HG03442 (cell line): ENCODE data around the gene LTB4R.
A peak's percentile ranks its signal among the peaks of the same experiment; 100 is the strongest.

Source experiments
- ATAC-seq: cut with Tn5 transposase; IDR thresholded peaks from one replicate; pipeline ENCODE4 v1.9.1; 2021; ENCODE audit warnings: mild to moderate bottlenecking, moderate library complexity; ENCODE audit not compliant: unreplicated experiment

LTB4R gene

GRCh38 chr14:24277606-24278321 is 33.5 kb upstream of the LTB4R start:
- no peak for ATAC-seq

- no peak for ATAC-seq
Measured at GRCh38 chr14:24278424-24278823, 32.9 kb upstream of the LTB4R start.

- ATAC-seq, result peak; percentile 77
Measured at GRCh38 chr14:24279301-24280186, 31.8 kb upstream of the LTB4R start.

GRCh38 chr14:24280797-24281460 is 30.4 kb upstream of the LTB4R start:
- no peak for ATAC-seq

GRCh38 chr14:24281636-24282035 is 29.7 kb upstream of the LTB4R start:
- no peak for ATAC-seq

GRCh38 chr14:24282736-24283135 is 28.6 kb upstream of the LTB4R start:
- ATAC-seq, result no peak

GRCh38 chr14:24283796-24284460 is 27.4 kb upstream of the LTB4R start:
- no peak for ATAC-seq

- ATAC-seq, result no peak
Measured at GRCh38 chr14:24284501-24285035, 26.7 kb upstream of the LTB4R start.

- ATAC-seq, result no peak
Measured at GRCh38 chr14:24285351-24285750, 26.0 kb upstream of the LTB4R start.

GRCh38 chr14:24286996-24287395 is 24.3 kb upstream of the LTB4R start:
- no peak for ATAC-seq

- peak; percentile 92 for ATAC-seq
Measured at GRCh38 chr14:24289649-24290280, 21.5 kb upstream of the LTB4R start.

GRCh38 chr14:24290746-24291145 is 20.6 kb upstream of the LTB4R start:
- no peak for ATAC-seq

GRCh38 chr14:24291446-24292117 is 19.7 kb upstream of the LTB4R start:
- no peak for ATAC-seq

GRCh38 chr14:24292118-24292807 is 19.0 kb upstream of the LTB4R start:
- ATAC-seq, result no peak

GRCh38 chr14:24293525-24293924 is 17.8 kb upstream of the LTB4R start:
- no peak for ATAC-seq

- peak; percentile 40 for ATAC-seq
Measured at GRCh38 chr14:24296341-24297157, 14.8 kb upstream of the LTB4R start.

- peak; percentile 16 for ATAC-seq
Measured at GRCh38 chr14:24297190-24297964, 13.9 kb upstream of the LTB4R start.

- ATAC-seq, result no peak
Measured at GRCh38 chr14:24298892-24299254, 12.4 kb upstream of the LTB4R start.
